ENCODE results near the gene ASXL1. TPM values are rescaled to one million over a fixed set of nuclear protein-coding genes. Genes with fewer than 3 reads are reported as not detected.

ASXL1 gene
- total and polyA plus RNA-seq, 2 donors (not counting 1 experiment from before 2014, with no cell fraction given): 93.0 to 180 TPM

- DNase-seq: no peak
- H3K9me3 Mint-ChIP-seq (ENCODE audit: insufficient read depth): no peaks in the 10 kb centered on the region
- 83% methylated on average over 10 of the region's 14 CpGs for WGBS (ENCODE audit: insufficient coverage)
- H3K27me3 ChIP-seq (replicated peaks in 1 of 4; ENCODE audit: control extremely low read depth in 1 of 4, control insufficient read depth in 3 of 4, insufficient read depth in 4 of 4, low read length in 3 of 4): no peaks in the 10 kb centered on the region
- intact Hi-C loops (cut with micrococcal nuclease): no loop called here
- peaks cover 38% of the 10 kb centered on the region for H3K4me1 Mint-ChIP-seq
- peaks cover 0 to 4% of the 10 kb centered on the region in 2 experiments for H3K36me3 ChIP-seq (replicated peaks in 1 of 2; ENCODE audit: control extremely low read depth in 1 of 2, control insufficient read depth in 1 of 2, extremely low read depth in 1 of 2, insufficient read depth in 2 of 2, low read length in 1 of 2)
- H3K9me3 ChIP-seq (ENCODE audit: control extremely low read depth in 1 of 3, control insufficient read depth in 2 of 3, insufficient read depth in 1 of 3, low read length in 2 of 3): no peaks in the 10 kb centered on the region
- no peak overlapping the region for H3K27ac Mint-ChIP-seq
- ATAC-seq (ENCODE audit: low read depth): no peak
- no peak overlapping the region for H3K9ac ChIP-seq (ENCODE audit: low read length)
- H2AFZ ChIP-seq (ENCODE audit: insufficient read depth, low read depth, low read length, poor library complexity, severe bottlenecking): no peak overlapping the region
- H3K4me2 ChIP-seq (replicated peaks; ENCODE audit: low read depth, low read length, poor library complexity, severe bottlenecking): no peak overlapping the region
- no peak for TF ChIP-seq EZH2 (IDR thresholded peaks at IDR 0.05; ENCODE audit: borderline replicate concordance, insufficient read depth, low read depth, low read length, poor library complexity, severe bottlenecking)
- no peak for TF ChIP-seq CTCF (IDR thresholded peaks at IDR 0.05)
- no peak overlapping the region for H3K27ac ChIP-seq (ENCODE audit: low read length in 2 of 2)
- no peaks in the 10 kb centered on the region for H3K27me3 Mint-ChIP-seq
- no peaks in the 10 kb centered on the region for H3K79me2 ChIP-seq (ENCODE audit: control insufficient read depth, insufficient read depth, low read length)
- peaks cover 6% of the 10 kb centered on the region for H4K20me1 ChIP-seq (ENCODE audit: control insufficient read depth, insufficient read depth, low read length, poor library complexity, severe bottlenecking)
- no peak overlapping the region for H3K4me3 Mint-ChIP-seq
- no peak overlapping the region for H3K4me3 ChIP-seq (ENCODE audit: control extremely low read depth in 1 of 5, extremely low read depth in 1 of 5, insufficient read depth in 1 of 5, low read depth in 2 of 5, low read length in 4 of 5)
- ChIA-PET CTCF (interaction anchor here (0.8 kb wide), 1 partner anchor 11 kb away, joined by 5 read pairs; no protein-coding TSS in a partner anchor), POLR2A (no interaction called here)
- H3K4me1 ChIP-seq (ENCODE audit: control insufficient read depth in 2 of 2, insufficient read depth in 2 of 2, low read length in 2 of 2): peaks cover 23 to 42% of the 10 kb centered on the region in 2 donors
These were observed 88.4 kb downstream of the ASXL1 start for GRCh38 chr20:32446301-32447100.
